ENCODE data around the gene IZUMO1. TPM values are rescaled to one million over a fixed set of nuclear protein-coding genes. Genes with fewer than 3 reads are reported as not detected.

The IZUMO1 gene
- total RNA-seq, 1 donor from 2014 or later = 3.8 TPM

- TF ChIP-seq CTCF (IDR thresholded peaks at IDR 0.05) = no peak
- Histone ChIP-seq H3K27me3 (no peaks in the 10 kb centered on the region), H3K9me3 (no peaks in the 10 kb centered on the region), H3K4me3 (peak overlapping the region; percentile 77), H3K36me3 (no peaks in the 10 kb centered on the region), H3K27ac (peak overlapping the region; percentile 11), H3K4me1 (peaks cover 23% of the 10 kb centered on the region)
- ATAC-seq (no peak), DNase-seq (no peak)
- intact Hi-C loops (cut with DNase I) = no loop called here
These were observed 33.5 kb downstream of the IZUMO1 start for GRCh38 chr19:48713041-48713863.

- peaks cover 17% of the 10 kb centered on the region for H3K4me1 ChIP-seq
- ATAC-seq = no peak
- no peak overlapping the region for H3K27ac ChIP-seq
- H3K9me3 ChIP-seq = no peaks in the 10 kb centered on the region
- no peak for TF ChIP-seq CTCF (IDR thresholded peaks at IDR 0.05)
- DNase-seq = no peak
- H3K36me3 ChIP-seq = no peaks in the 10 kb centered on the region
- intact Hi-C loops (cut with DNase I) = no loop called here
- H3K4me3 ChIP-seq = no peak overlapping the region
- no peaks in the 10 kb centered on the region for H3K27me3 ChIP-seq
These were observed 35.5 kb downstream of the IZUMO1 start for GRCh38 chr19:48711106-48711662.

- H3K4me3 ChIP-seq = no peak overlapping the region
- no peak overlapping the region for H3K27ac ChIP-seq
- no peak for TF ChIP-seq CTCF (IDR thresholded peaks at IDR 0.05)
- no peak for ATAC-seq
- no peaks in the 10 kb centered on the region for H3K36me3 ChIP-seq
- H3K9me3 ChIP-seq = no peaks in the 10 kb centered on the region
- no peak for DNase-seq
- no peaks in the 10 kb centered on the region for H3K27me3 ChIP-seq
- intact Hi-C loops (cut with DNase I) = no loop called here
- H3K4me1 ChIP-seq = peaks cover 6% of the 10 kb centered on the region
These were observed 38.2 kb downstream of the IZUMO1 start for GRCh38 chr19:48708471-48708870.

GRCh38 chr19:48705431-48705830 lies 41.3 kb downstream of the IZUMO1 start:
- ATAC-seq (no peak), DNase-seq (no peak)
- Histone ChIP-seq H3K4me3 (no peak overlapping the region), H3K27ac (no peak overlapping the region), H3K9me3 (no peaks in the 10 kb centered on the region), H3K4me1 (no peaks in the 10 kb centered on the region), H3K27me3 (no peaks in the 10 kb centered on the region), H3K36me3 (no peaks in the 10 kb centered on the region)
- TF ChIP-seq CTCF (IDR thresholded peaks at IDR 0.05) = no peak
- intact Hi-C loops (cut with DNase I) = no loop called here

GRCh38 chr19:48703316-48703715 lies 43.4 kb downstream of the IZUMO1 start:
- Histone ChIP-seq H3K27me3 (no peaks in the 10 kb centered on the region), H3K4me3 (no peak overlapping the region), H3K27ac (no peak overlapping the region), H3K36me3 (no peaks in the 10 kb centered on the region), H3K4me1 (peaks cover under 1% of the 10 kb centered on the region), H3K9me3 (no peaks in the 10 kb centered on the region)
- intact Hi-C loops (cut with DNase I) = no loop called here
- DNase-seq = no peak
- no peak for TF ChIP-seq CTCF (IDR thresholded peaks at IDR 0.05)
- ATAC-seq = peak; percentile 14
